Natural killer cell (primary cell): ENCODE results near the gene DCDC2C. TPM values are rescaled to one million over a fixed set of nuclear protein-coding genes. Genes with fewer than 3 reads are reported as not detected.

ENCODE experiments used
- ATAC-seq, 3 donors: fragments of 150-1000 bp in 2 of 3; fragments of 200-7000 bp in 1 of 3; cut with Tn5 transposase; 1 replicate in 1 of 3; 2 replicates in 2 of 3; pipeline ENCODE4 v1.10.0; 2021; ENCODE audit warnings: mild to moderate bottlenecking in 2 of 3, moderate library complexity in 2 of 3
- DNase-seq, 2 donors: peaks; one replicate each; pipeline versions ENCODE4 v3.0.0 to v3.0.0-alpha.2; 2013 to 2021; ENCODE audit warnings: mixed read lengths in 1 of 2
- H3K27ac ChIP-seq: one replicate; pipeline ENCODE4 v1.5.1; 2013; ENCODE audit warnings: mild to moderate bottlenecking, low read length
- H3K27me3 ChIP-seq: one replicate; pipeline ENCODE4 v1.6.1; 2013; ENCODE audit warnings: low read length; ENCODE audit not compliant: control insufficient read depth, insufficient read depth
- H3K36me3 ChIP-seq: one replicate; pipeline ENCODE4 v1.6.1; 2013; ENCODE audit warnings: low read length; ENCODE audit not compliant: control insufficient read depth, insufficient read depth
- H3K4me1 ChIP-seq: one replicate; pipeline ENCODE4 v1.6.1; 2013; ENCODE audit warnings: low read length; ENCODE audit not compliant: control insufficient read depth, insufficient read depth
- H3K4me3 ChIP-seq: one replicate; pipeline ENCODE4 v1.5.1; 2013; ENCODE audit warnings: low read length
- H3K9me3 ChIP-seq: one replicate; pipeline ENCODE4 v1.6.1; 2013; ENCODE audit warnings: low read length; ENCODE audit not compliant: control insufficient read depth, insufficient read depth
- H3K27ac Mint-ChIP-seq, 2 donors: one replicate each; pipeline ENCODE4 v1.8.0; 2022; ENCODE audit warnings: mild to moderate bottlenecking in 2 of 2, mixed read lengths in 2 of 2, moderate library complexity in 1 of 2
- H3K27me3 Mint-ChIP-seq, 2 donors: one replicate each; pipeline ENCODE4 v1.8.0; 2022; ENCODE audit warnings: low read depth in 2 of 2, mixed read lengths in 2 of 2
- H3K36me3 Mint-ChIP-seq: one replicate; pipeline ENCODE4 v1.8.0; 2022; ENCODE audit warnings: mixed read lengths
- H3K4me1 Mint-ChIP-seq, 2 donors: one replicate each; pipeline ENCODE4 v1.8.0; 2022; ENCODE audit warnings: mixed read lengths in 2 of 2
- H3K4me3 Mint-ChIP-seq: one replicate; pipeline ENCODE4 v1.8.0; 2022; ENCODE audit warnings: mild to moderate bottlenecking, moderate library complexity, mixed read lengths
- H3K9me3 Mint-ChIP-seq, 2 donors: one replicate each; pipeline ENCODE4 v1.8.0; 2022; ENCODE audit warnings: mixed read lengths in 2 of 2
- CTCF ChIP-seq: fragments of 200-600 bp; IDR thresholded peaks from one replicate; pipeline ENCODE4 v1.8.0; 2022; ENCODE audit warnings: antibody characterized with exemption
- WGBS: methylation state at CpG from one replicate; pipeline ENCODE4 v1.1.7; 2013; ENCODE audit warnings: missing lambda C conversion rate; ENCODE audit not compliant: insufficient coverage; 5-methylcytosine and 5-hydroxymethylcytosine counted together
- intact Hi-C: fragments of 100-400 bp; cut with micrococcal nuclease; formaldehyde crosslinking; loops from one replicate; pipeline ENCODE4 v1.14.2; 2022
- total RNA-seq, 4 donors: library from RNA; stranded (reverse); fragments of 120-200 nt in 1 of 4; gene quantifications; one replicate each; pipeline versions ENCODE4 v1.2.3 to v1.2.4, GENCODE V29; 2013 to 2022

DCDC2C gene
- total RNA-seq, 3 donors from 2014 or later (not counting 1 experiment from before 2014, with no cell fraction given): not detected

DNA sequence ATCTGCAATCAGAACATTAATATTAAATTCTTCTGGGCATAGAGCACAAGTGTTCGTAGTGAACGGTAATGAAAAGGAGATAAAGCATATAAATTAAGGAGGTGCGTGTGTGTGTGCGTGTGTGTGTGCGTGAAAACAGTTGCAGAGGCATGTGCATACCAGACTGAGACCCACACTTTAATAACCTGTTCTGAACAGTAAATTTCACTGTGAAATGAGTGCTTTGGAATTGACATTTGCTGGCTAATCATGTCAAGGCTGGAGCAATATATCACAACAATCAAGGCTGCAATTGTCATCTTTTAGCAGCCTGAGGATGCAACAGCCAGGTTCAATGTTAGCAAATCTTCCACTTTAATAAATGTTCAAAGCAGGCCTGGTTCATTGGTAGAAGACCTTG, 57.9 kb downstream of the DCDC2C start:
- TF ChIP-seq CTCF: no peak
- intact Hi-C loops: no loop called here
- no peaks in the 10 kb centered on the region for H3K36me3 ChIP-seq
- no peaks in the 10 kb centered on the region for H3K4me1 ChIP-seq
- 86% methylated on average over 5 of the region's 5 CpGs for WGBS
- Mint-ChIP-seq H3K9me3 (no peaks in the 10 kb centered on the region), H3K27ac (no peak overlapping the region), H3K27me3 (peaks cover 5 to 18% of the 10 kb centered on the region in 2 donors), H3K36me3 (no peaks in the 10 kb centered on the region), H3K4me3 (no peak overlapping the region), H3K4me1 (no peaks in the 10 kb centered on the region)
- no peak for DNase-seq
- no peak overlapping the region for H3K27ac ChIP-seq
- H3K27me3 ChIP-seq: no peaks in the 10 kb centered on the region
- H3K9me3 ChIP-seq: no peaks in the 10 kb centered on the region
- no peak overlapping the region for H3K4me3 ChIP-seq
- no peak for ATAC-seq

DNA sequence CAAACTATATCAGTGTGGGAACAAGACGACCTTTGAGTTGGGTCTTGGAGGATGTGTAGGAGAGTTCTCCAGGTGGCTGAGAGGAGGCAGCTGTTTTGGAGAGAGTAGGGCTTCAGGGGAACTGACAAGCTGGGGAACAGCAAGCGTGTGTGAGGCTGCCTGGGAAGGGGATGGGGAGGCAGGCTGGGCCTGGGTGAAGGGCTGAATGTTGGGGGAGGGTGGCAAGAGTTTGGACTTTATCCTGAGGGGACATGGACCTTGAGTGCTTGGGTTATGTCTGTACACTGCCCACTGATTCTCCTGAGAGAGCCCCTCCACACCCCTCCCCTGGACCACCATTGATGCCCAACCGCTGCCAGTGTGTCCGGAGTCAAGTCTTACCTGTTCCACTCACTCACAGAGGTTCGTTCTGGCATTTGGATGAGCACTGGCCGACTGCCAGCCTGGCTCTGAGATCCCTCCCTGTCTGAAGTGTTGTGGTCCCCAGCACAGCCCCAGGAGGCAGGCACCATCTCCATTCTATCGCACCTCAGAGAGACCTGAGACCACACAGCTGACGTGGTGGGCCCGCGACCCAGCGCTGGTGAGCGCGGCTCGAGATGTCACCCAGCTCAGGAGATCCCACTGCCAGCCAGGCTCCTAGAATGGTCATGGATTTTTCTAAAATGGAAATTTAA, 59.5 kb downstream of the DCDC2C start:
- Histone ChIP-seq H3K27me3 (no peaks in the 10 kb centered on the region), H3K36me3 (no peaks in the 10 kb centered on the region), H3K9me3 (no peaks in the 10 kb centered on the region), H3K4me1 (no peaks in the 10 kb centered on the region), H3K4me3 (no peak overlapping the region), H3K27ac (no peak overlapping the region)
- H3K9me3 Mint-ChIP-seq: no peaks in the 10 kb centered on the region
- DNase-seq: no peak
- no peak overlapping the region for H3K27ac Mint-ChIP-seq
- no peak for ATAC-seq
- H3K4me3 Mint-ChIP-seq: no peak overlapping the region
- peaks cover 3 to 12% of the 10 kb centered on the region in 2 donors for H3K27me3 Mint-ChIP-seq
- H3K36me3 Mint-ChIP-seq: no peaks in the 10 kb centered on the region
- TF ChIP-seq CTCF: no peak
- intact Hi-C loops: no loop called here
- H3K4me1 Mint-ChIP-seq: no peaks in the 10 kb centered on the region
- 83% methylated on average over 14 of the region's 14 CpGs for WGBS

GRCh38 chr2:3766824-3767223, 63.4 kb downstream of the DCDC2C start:
- Histone ChIP-seq H3K27ac (no peak overlapping the region), H3K27me3 (no peaks in the 10 kb centered on the region), H3K4me1 (no peaks in the 10 kb centered on the region), H3K36me3 (no peaks in the 10 kb centered on the region), H3K4me3 (no peak overlapping the region), H3K9me3 (no peaks in the 10 kb centered on the region)
- no peaks in the 10 kb centered on the region for H3K36me3 Mint-ChIP-seq
- DNase-seq (no peak), ATAC-seq (no peak)
- no peak overlapping the region for H3K27ac Mint-ChIP-seq
- H3K4me3 Mint-ChIP-seq: no peak overlapping the region
- no peaks in the 10 kb centered on the region for H3K4me1 Mint-ChIP-seq
- intact Hi-C loops: no loop called here
- no peak for TF ChIP-seq CTCF
- H3K27me3 Mint-ChIP-seq: peaks cover 0 to 10% of the 10 kb centered on the region in 2 donors
- no peaks in the 10 kb centered on the region for H3K9me3 Mint-ChIP-seq
- WGBS: 90% methylated on average over 14 of the region's 14 CpGs
